GM21515 (cell line): Measurements from ENCODE around the gene DPY19L2.
"Not testable (repeated sequence)": the region's sequence is repeated elsewhere in the genome, so short reads cannot be mapped to it uniquely, and the experiment has no call there.

Experiments
- ATAC-seq: cut with Tn5 transposase; IDR thresholded peaks from one replicate; pipeline ENCODE4 v1.9.1; 2021; ENCODE audit not compliant: unreplicated experiment

The DPY19L2 gene

GRCh38 chr12:63663005-63663404 is 5.3 kb downstream of the DPY19L2 start:
- not testable (repeated sequence) for ATAC-seq

- not testable (repeated sequence) for ATAC-seq
Measured at GRCh38 chr12:63658501-63658900, 9.8 kb downstream of the DPY19L2 start.

GRCh38 chr12:63656407-63656806 is 11.9 kb downstream of the DPY19L2 start:
- ATAC-seq = not testable (repeated sequence)

GRCh38 chr12:63655543-63656257 is 12.6 kb downstream of the DPY19L2 start:
- ATAC-seq = not testable (repeated sequence)

- ATAC-seq = not testable (repeated sequence)
Measured at GRCh38 chr12:63654481-63654880, 13.8 kb downstream of the DPY19L2 start.

GRCh38 chr12:63649517-63649916 is 18.8 kb downstream of the DPY19L2 start:
- not testable (repeated sequence) for ATAC-seq

- not testable (repeated sequence) for ATAC-seq
Measured at GRCh38 chr12:63643381-63644140, 24.7 kb downstream of the DPY19L2 start.

- not testable (repeated sequence) for ATAC-seq
Measured at GRCh38 chr12:63624258-63624657, 44.0 kb downstream of the DPY19L2 start.

GRCh38 chr12:63615544-63615943 is 52.7 kb downstream of the DPY19L2 start:
- ATAC-seq = not testable (repeated sequence)

- ATAC-seq = not testable (repeated sequence)
Measured at GRCh38 chr12:63611285-63611684, 57.0 kb downstream of the DPY19L2 start.

- ATAC-seq = not testable (repeated sequence)
Measured at GRCh38 chr12:63609281-63609680, 59.0 kb downstream of the DPY19L2 start.

- not testable (repeated sequence) for ATAC-seq
Measured at GRCh38 chr12:63604985-63605384, 63.3 kb downstream of the DPY19L2 start.

- not testable (repeated sequence) for ATAC-seq
Measured at GRCh38 chr12:63594828-63595227, 73.5 kb downstream of the DPY19L2 start.

GRCh38 chr12:63584426-63584825 is 83.9 kb downstream of the DPY19L2 start:
- not testable (repeated sequence) for ATAC-seq

- ATAC-seq = not testable (repeated sequence)
Measured at GRCh38 chr12:63583289-63583688, 85.0 kb downstream of the DPY19L2 start.

- ATAC-seq = not testable (repeated sequence)
Measured at GRCh38 chr12:63577631-63578030, 90.7 kb downstream of the DPY19L2 start.

- not testable (repeated sequence) for ATAC-seq
Measured at GRCh38 chr12:63572038-63572437, 96.3 kb downstream of the DPY19L2 start.

GRCh38 chr12:63558445-63558844 is 109.8 kb downstream of the DPY19L2 start:
- not testable (repeated sequence) for ATAC-seq

- not testable (repeated sequence) for ATAC-seq
Measured at GRCh38 chr12:63551397-63551796, 116.9 kb downstream of the DPY19L2 start.

- not testable (repeated sequence) for ATAC-seq
Measured at GRCh38 chr12:63549034-63549433, 119.3 kb downstream of the DPY19L2 start.

GRCh38 chr12:63545298-63545916 is 122.9 kb downstream of the DPY19L2 start:
- not testable (repeated sequence) for ATAC-seq
